Mucosa of rectum (tissue), 2 donors: ENCODE measurements around the gene MEG3.

Experiments used
- H3K27ac ChIP-seq, 2 donors: one replicate each; pipeline ENCODE4 v1.7.0; 2013; ENCODE audit warnings: inconsistent platforms in 2 of 2, low read depth in 2 of 2, low read length in 2 of 2
- H3K27me3 ChIP-seq, 2 donors: one replicate each; pipeline ENCODE4 v1.7.0; 2013; ENCODE audit warnings: low read length in 2 of 2; ENCODE audit not compliant: control insufficient read depth in 2 of 2, insufficient read depth in 2 of 2
- H3K36me3 ChIP-seq, 2 donors: one replicate each; pipeline ENCODE4 v1.7.0; 2013; ENCODE audit warnings: low read length in 2 of 2; ENCODE audit not compliant: control insufficient read depth in 2 of 2, insufficient read depth in 2 of 2
- H3K4me1 ChIP-seq, 2 donors: one replicate each; pipeline ENCODE4 v1.7.0; 2013; ENCODE audit warnings: low read length in 2 of 2, mild to moderate bottlenecking in 1 of 2; ENCODE audit not compliant: control insufficient read depth in 2 of 2, insufficient read depth in 2 of 2
- H3K4me3 ChIP-seq, 2 donors: one replicate each; pipeline ENCODE4 v1.7.0; 2013; ENCODE audit warnings: low read length in 2 of 2
- H3K9ac ChIP-seq, 2 donors: one replicate each; pipeline ENCODE4 v1.7.0; 2013; ENCODE audit warnings: low read length in 2 of 2, low read depth in 1 of 2, mild to moderate bottlenecking in 1 of 2
- H3K9me3 ChIP-seq, 2 donors: one replicate each; pipeline ENCODE4 v1.7.0; 2013; ENCODE audit warnings: low read length in 2 of 2; ENCODE audit not compliant: control insufficient read depth in 2 of 2
- donor health status: healthy.
- donor health status: Normal muscosa, but diverticular disease.

MEG3 gene

DNA sequence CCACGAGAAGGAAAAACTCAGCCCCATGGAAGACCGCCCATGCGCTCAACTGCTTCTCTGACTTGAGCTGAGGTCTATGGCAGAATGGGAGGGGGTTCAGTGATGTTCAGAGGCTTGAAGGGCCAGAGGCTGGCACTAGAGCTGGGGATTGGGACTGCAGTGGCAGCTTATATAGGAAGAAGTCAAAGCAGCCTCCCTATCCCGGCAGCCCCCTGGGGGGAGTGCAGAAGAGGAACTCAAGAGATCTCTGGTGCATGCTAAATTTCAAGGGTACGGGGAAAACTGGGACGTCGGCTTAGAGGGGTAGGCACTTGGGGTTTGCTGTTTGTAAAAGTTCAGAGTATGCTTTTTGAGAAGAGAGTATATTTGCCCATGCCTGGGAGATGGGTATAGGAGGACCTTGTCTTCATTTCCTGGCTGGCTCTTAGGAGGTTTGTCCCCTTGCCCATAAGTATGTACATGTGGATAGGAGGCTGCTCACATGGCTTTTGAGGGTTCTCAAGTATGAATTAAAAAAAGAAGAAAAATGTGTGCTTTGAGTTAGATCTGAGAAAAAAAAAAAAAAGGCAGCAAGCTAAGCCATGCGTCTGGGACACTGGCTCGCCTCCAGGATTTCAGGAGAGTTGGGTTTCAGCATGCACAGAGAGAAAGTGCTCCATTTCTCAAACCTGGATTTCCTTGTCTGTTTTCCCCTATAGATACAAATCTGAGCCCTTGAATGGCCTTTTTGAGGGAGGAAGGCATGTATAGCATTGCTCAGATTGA, 3.2 kb upstream of the MEG3 start:
- Histone ChIP-seq H3K27ac (no peak overlapping the region), H3K4me1 (no peaks in the 10 kb centered on the region), H3K27me3 (peaks cover 0 to 2% of the 10 kb centered on the region in 2 donors), H3K4me3 (no peak overlapping the region), H3K9ac (no peak overlapping the region), H3K9me3 (no peaks in the 10 kb centered on the region), H3K36me3 (no peaks in the 10 kb centered on the region)

DNA sequence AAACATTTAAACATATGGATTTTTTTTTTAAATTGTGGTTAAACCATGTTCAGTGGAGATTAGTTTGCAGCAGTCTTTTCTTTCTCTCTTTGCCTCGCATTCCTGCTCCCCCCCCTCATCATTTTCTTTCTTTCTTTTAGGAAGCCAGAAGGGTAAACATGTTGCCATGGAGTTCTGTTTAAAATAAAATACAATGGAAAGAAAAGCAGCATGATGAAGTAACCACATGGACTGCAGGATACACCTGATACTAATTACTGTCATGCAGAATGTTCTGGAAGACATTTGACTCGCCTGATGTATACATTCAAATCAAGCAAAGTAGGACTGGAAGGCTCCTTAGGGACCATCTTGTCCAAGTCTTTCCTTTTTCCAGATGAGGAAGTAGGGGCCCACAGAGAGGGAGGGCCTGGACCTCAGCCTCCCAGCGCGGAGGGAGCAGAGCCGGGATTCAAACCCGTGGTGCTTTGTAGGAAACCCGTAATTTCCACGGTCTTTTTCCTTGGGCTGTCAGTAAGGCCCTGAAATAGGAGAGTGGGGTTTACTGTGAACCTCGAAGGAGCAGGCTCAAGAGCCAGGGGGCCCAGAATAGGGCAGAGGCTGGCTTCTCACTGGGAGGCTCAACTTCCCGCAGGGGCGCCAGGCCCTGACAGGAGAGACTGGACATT, 2.4 kb upstream of the MEG3 start:
- H3K27ac ChIP-seq, result no peak overlapping the region
- no peak overlapping the region for H3K9ac ChIP-seq
- no peaks in the 10 kb centered on the region for H3K9me3 ChIP-seq
- no peaks in the 10 kb centered on the region for H3K4me1 ChIP-seq
- no peaks in the 10 kb centered on the region for H3K36me3 ChIP-seq
- no peak overlapping the region for H3K4me3 ChIP-seq
- H3K27me3 ChIP-seq, result peaks cover 0 to 2% of the 10 kb centered on the region in 2 donors

DNA sequence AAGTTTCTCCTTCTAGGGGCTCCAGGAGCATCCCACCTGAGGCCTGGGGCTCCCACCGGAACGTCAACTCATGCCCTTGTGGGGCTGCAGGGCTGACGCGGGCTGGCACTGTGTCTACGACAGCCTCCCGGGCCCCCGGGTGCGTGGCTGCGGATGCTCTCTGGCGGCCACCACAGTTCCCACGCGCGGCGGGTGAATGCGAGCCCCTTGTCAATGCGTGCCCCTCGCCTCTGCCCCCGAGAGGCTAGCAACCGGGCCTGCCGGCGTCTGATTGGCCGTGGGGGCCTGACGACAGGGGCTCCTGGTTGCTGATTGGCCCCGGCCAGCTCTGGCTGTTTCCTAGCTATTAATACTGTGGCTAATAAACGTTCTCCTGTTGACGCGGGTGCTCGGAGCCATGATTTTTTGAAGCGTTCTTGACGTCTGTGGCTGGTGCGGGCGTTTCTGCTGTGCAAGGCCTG, 1.8 kb upstream of the MEG3 start:
- H3K36me3 ChIP-seq, result no peaks in the 10 kb centered on the region
- H3K9ac ChIP-seq, result no peak overlapping the region
- no peaks in the 10 kb centered on the region for H3K9me3 ChIP-seq
- H3K27me3 ChIP-seq, result peaks cover 0 to 2% of the 10 kb centered on the region in 2 donors
- no peaks in the 10 kb centered on the region for H3K4me1 ChIP-seq
- no peak overlapping the region for H3K4me3 ChIP-seq
- no peak overlapping the region for H3K27ac ChIP-seq

DNA sequence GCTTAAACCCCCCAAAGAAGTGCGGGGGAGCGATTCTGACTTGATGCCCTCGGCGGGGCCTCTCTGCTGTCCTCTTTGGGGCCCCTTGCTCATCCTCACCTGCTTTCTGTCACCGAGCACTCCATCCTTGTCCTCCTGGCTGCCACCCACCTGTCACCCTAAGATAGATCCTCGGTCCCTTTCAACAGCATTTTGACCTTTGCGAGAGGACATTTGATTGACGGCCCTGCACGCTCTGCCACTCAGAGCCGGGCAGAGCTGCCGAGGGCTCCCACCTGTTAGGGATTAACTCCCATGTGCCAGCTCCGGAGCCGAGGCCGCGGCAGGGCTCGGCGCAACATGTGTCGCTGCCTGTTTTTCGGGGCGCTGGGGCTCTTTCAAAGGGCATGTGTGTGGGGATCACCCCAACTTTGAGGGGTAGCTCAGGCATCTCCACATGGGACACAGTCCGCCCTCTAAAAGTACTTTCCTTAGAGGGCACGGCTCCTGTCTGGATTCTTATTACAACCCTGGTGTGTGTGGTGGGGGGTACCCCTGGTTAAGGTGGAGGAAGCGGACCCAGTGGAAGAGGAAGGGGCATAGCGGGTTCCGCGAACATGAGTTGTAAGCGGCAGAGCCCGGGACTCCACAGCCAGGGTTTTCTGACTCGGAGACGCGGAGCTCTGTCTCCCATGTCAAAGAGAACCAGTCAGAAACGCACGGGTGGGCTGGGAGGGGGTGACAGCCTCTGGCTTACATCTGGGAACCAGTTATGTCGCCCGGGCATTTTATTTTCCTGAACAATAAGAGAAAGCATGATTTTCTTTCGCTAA, 811 bp upstream of the MEG3 start:
- H3K27me3 ChIP-seq, result peaks cover 0 to 2% of the 10 kb centered on the region in 2 donors
- no peak overlapping the region for H3K9ac ChIP-seq
- H3K4me3 ChIP-seq, result peak overlapping the region in 1 of 2 donors; percentile 10
- no peaks in the 10 kb centered on the region for H3K36me3 ChIP-seq
- no peaks in the 10 kb centered on the region for H3K9me3 ChIP-seq
- no peaks in the 10 kb centered on the region for H3K4me1 ChIP-seq
- H3K27ac ChIP-seq, result no peak overlapping the region

DNA sequence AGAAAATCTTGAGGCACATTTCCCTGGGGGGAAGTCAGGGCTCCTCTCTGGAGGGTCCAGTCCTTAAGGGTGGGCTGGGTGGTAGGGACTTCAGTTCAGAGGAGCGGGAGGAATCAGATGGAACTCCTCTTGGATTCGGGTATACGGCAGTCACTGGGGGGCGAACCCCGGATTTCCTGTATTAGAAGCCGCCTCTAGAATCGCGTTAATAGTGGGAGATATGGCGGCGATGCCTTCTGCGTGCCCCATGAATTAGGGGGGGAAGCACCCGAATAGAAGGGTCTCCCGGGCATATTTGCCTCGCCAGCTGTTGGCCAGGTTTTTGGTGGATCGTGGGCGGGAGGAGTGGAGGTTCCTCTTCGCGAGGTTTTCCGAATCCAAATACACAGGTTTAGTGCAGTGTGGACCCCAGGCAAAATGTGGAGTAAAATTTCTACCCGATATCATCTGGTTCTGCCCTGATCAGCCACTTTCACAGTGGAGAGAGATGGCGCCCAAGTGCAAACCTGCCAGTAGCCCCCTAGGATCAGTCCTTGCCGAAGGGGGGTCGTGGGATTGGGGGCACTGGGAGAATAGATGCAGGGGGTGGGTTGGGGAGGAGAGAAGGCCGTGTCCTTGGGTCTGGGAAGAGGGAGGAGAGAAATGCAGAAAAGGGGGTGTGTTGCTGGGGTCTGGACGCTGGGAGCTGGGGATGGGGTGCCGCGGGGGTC, 628 bp downstream of the MEG3 start:
- H3K9ac ChIP-seq, result peak overlapping the region in 1 of 2 donors; percentile 33
- H3K27me3 ChIP-seq, result peaks cover 0 to 2% of the 10 kb centered on the region in 2 donors
- H3K4me1 ChIP-seq, result no peaks in the 10 kb centered on the region
- H3K36me3 ChIP-seq, result no peaks in the 10 kb centered on the region
- H3K27ac ChIP-seq, result peak overlapping the region; percentile 5 to 16
- no peaks in the 10 kb centered on the region for H3K9me3 ChIP-seq
- peak overlapping the region; percentile 48 to 59 for H3K4me3 ChIP-seq

DNA sequence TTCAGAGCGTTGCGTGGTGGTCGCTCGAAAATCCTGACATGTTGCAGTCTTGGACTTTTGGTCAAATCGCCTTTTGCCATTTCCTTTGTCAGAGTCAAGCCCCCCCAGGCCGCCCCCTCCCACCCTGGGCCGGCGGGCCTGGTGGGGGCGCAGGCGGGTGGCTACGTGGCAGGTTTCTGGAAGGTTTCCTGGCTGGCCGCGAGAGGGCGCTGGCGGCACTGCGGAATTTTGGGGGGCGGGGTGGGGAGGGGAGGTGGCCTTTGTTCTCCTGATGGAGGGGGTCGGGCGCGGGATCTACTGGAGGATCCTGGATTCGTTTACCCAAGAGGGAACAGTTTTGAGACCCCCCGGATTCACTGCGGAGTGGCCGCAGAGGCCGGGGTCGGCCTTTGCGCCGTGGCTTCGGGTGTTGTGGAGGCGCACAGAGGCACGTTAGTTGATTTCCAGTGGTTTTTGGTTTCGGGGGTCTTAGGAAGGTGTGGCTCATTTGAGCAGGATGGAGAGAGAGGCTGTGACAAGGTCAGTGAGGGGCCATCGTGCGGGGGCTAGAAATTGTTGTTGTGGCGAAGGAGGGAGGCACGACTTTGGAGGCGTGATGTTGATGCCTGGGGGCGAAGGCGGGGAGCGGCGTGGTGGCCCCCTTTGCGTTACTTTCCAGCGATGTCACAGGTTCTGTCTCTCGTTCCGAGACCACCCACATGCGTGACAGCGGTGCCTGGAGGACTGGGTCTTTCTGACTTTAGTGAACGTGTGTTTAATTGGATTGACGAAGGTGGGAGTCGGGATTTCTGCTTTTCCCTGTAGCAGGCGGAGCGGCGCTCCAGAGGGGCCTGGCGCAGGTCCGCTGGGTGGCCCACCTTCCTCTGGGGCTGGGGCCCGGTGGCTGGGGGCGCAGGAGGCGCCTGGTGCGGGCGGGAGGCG, 1.4 kb downstream of the MEG3 start:
- H3K27ac ChIP-seq, result no peak overlapping the region
- peak overlapping the region; percentile 48 to 59 for H3K4me3 ChIP-seq

DNA sequence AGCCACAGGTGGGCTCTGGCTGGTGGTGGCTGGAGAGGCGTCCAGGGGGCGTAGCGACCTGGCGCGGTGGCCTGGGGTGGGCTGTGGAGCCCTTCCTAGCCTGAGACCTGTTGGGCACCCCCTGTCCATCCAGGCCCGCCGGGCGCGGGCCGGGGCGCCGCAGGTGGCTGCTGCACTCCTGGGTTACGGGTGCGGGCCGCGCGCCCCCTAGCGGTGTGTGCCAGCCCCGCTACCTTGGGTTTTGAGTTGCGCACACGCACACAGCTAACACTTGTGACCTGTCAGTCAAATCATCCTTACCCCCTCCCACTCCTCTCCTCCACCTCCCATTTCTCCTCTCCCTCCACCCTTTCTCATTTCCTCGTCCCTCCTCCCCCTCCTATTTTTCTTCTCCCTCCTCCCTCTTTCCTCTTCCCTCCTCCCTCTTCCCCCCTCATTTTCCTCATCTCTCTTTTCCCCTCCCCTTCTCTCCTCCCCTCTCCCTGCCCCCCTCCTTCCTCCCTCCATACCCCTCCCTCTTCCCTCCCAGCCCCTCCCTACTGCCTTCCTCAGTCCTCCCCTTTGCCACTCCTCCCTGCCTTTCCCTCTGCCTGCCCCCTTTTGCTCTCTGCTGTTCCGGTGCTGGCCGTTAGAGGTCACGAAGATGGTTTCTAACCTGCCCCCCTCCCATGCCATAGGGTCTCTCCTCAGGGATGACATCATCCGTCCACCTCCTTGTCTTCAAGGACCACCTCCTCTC, 2.3 kb downstream of the MEG3 start:
- peaks cover 0 to 2% of the 10 kb centered on the region in 2 donors for H3K27me3 ChIP-seq

More for the DNA sequence above, 1.4 kb downstream of the MEG3 start:
- H3K4me1 ChIP-seq, result no peaks in the 10 kb centered on the region
- H3K9ac ChIP-seq, result peak overlapping the region in 1 of 2 donors; percentile 10
- no peaks in the 10 kb centered on the region for H3K9me3 ChIP-seq
- H3K36me3 ChIP-seq, result no peaks in the 10 kb centered on the region
- peaks cover 0 to 2% of the 10 kb centered on the region in 2 donors for H3K27me3 ChIP-seq

DNA sequence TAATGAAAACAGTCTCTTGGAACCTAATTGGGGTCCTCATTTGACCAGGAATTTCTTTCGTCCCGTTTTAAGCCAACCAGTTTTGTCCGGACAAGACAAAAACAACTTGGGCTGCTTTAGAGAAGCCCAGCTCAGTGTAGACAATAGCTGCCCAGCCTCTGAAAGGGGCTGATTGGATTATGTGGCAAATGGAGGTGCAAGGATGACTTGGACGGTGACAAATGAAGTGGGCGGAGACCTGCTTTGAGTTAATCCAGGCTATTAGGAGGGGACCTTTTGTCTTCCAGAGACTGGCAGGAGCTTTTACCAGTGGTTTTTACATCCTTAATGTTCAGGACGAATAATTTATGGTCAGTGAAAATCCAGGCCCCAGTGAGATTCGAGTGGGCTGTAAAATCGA, 4.8 kb downstream of the MEG3 start:
- H3K4me3 ChIP-seq, result no peak overlapping the region
- no peaks in the 10 kb centered on the region for H3K36me3 ChIP-seq
- H3K27ac ChIP-seq, result no peak overlapping the region
- H3K27me3 ChIP-seq, result no peaks in the 10 kb centered on the region
- no peaks in the 10 kb centered on the region for H3K4me1 ChIP-seq
- H3K9ac ChIP-seq, result no peak overlapping the region
- H3K9me3 ChIP-seq, result no peaks in the 10 kb centered on the region

More for the DNA sequence above, 2.3 kb downstream of the MEG3 start:
- H3K36me3 ChIP-seq, result no peaks in the 10 kb centered on the region
- no peak overlapping the region for H3K9ac ChIP-seq
- H3K4me1 ChIP-seq, result no peaks in the 10 kb centered on the region
- no peaks in the 10 kb centered on the region for H3K9me3 ChIP-seq
- H3K27ac ChIP-seq, result no peak overlapping the region
- H3K4me3 ChIP-seq, result no peak overlapping the region
